ENCODE data around the gene AP4S1.
A peak's percentile ranks its signal among the peaks of the same experiment; 100 is the strongest.
"Not testable (repeated sequence)": the region's sequence is repeated elsewhere in the genome, so short reads cannot be mapped to it uniquely, and the experiment has no call there.

Gene AP4S1

GRCh38 chr14:31025367-31026076 lies at the start of gene AP4S1:
Gene AP4S1 (plus strand): TSS chr14:31025649. CDS start chr14:31066197, 40,548 bp downstream.
- DNase-seq, result peak; percentile 58

GRCh38 chr14:30977752-30978151 lies 47.7 kb upstream of the AP4S1 start:
- no peak for DNase-seq

- DNase-seq, result peak; percentile 75
Measured at GRCh38 chr14:30980106-30980704, 45.2 kb upstream of the AP4S1 start.

- peak; percentile 23 for DNase-seq
Measured at GRCh38 chr14:30980980-30981379, 44.5 kb upstream of the AP4S1 start.

- DNase-seq, result no peak
Measured at GRCh38 chr14:30982533-30982932, 42.9 kb upstream of the AP4S1 start.

GRCh38 chr14:30983858-30984257 lies 41.6 kb upstream of the AP4S1 start:
- DNase-seq, result no peak

- DNase-seq, result no peak
Measured at GRCh38 chr14:30985796-30986195, 39.7 kb upstream of the AP4S1 start.

- no peak for DNase-seq
Measured at GRCh38 chr14:30988509-30988908, 36.9 kb upstream of the AP4S1 start.

GRCh38 chr14:30990770-30991169 lies 34.7 kb upstream of the AP4S1 start:
- no peak for DNase-seq

GRCh38 chr14:30991408-30991807 lies 34.0 kb upstream of the AP4S1 start:
- no peak for DNase-seq

GRCh38 chr14:30993071-30993470 lies 32.4 kb upstream of the AP4S1 start:
- DNase-seq, result no peak

- DNase-seq, result no peak
Measured at GRCh38 chr14:30994681-30995620, 30.5 kb upstream of the AP4S1 start.

GRCh38 chr14:30995689-30996088 lies 29.8 kb upstream of the AP4S1 start:
- no peak for DNase-seq

- DNase-seq, result no peak
Measured at GRCh38 chr14:30996892-30997659, 28.4 kb upstream of the AP4S1 start.

GRCh38 chr14:30998100-30998706 lies 27.2 kb upstream of the AP4S1 start:
- no peak for DNase-seq

- no peak for DNase-seq
Measured at GRCh38 chr14:30999038-30999773, 26.2 kb upstream of the AP4S1 start.

- no peak for DNase-seq
Measured at GRCh38 chr14:31000629-31001338, 24.7 kb upstream of the AP4S1 start.

GRCh38 chr14:31001339-31001658 lies 24.1 kb upstream of the AP4S1 start:
- no peak for DNase-seq

- DNase-seq, result no peak
Measured at GRCh38 chr14:31003284-31003683, 22.2 kb upstream of the AP4S1 start.

GRCh38 chr14:31004007-31004406 lies 21.4 kb upstream of the AP4S1 start:
- not testable (repeated sequence) for DNase-seq

GRCh38 chr14:31006703-31007102 lies 18.7 kb upstream of the AP4S1 start:
- no peak for DNase-seq

All from DMS53 (cell line).